Ascending aorta (tissue), 2 donors: ENCODE results near the gene OSMR. TPM values are rescaled to one million over a fixed set of nuclear protein-coding genes. Genes with fewer than 3 reads are reported as not detected.

Source experiments
- DNase-seq, 2 donors: peaks; one replicate each; pipeline ENCODE4 v3.0.0-alpha.2; 2019; ENCODE audit warnings: low spot score in 2 of 2
- H3K27ac ChIP-seq, 2 donors: fragments of 200-600 bp; sonication (generic); one replicate each; pipeline ENCODE4 v1.5.1; 2016 to 2017; ENCODE audit warnings: mild to moderate bottlenecking in 1 of 2
- H3K27me3 ChIP-seq: fragments of 200-600 bp; sonication (generic); one replicate; pipeline ENCODE4 v1.5.1; 2017
- H3K36me3 ChIP-seq, 2 donors: fragments of 200-600 bp; sonication (generic); one replicate each; pipeline ENCODE4 v1.5.1; 2016
- H3K4me1 ChIP-seq, 2 donors: fragments of 200-600 bp; sonication (generic); one replicate each; pipeline ENCODE4 v1.5.1; 2016 to 2017; ENCODE audit warnings: mild to moderate bottlenecking in 1 of 2
- H3K4me3 ChIP-seq, 2 donors: fragments of 200-600 bp; sonication (generic); one replicate each; pipeline ENCODE4 v1.5.1; 2016 to 2017; ENCODE audit warnings: mild to moderate bottlenecking in 1 of 2
- H3K9me3 ChIP-seq, 2 donors: fragments of 200-600 bp; sonication (generic); one replicate each; pipeline ENCODE4 v1.5.1; 2016
- CTCF ChIP-seq, 3 experiments: fragments of 200-600 bp in 2 of 3; fragments of 450-650 bp in 1 of 3; sonication (generic) in 2 of 3; IDR thresholded peaks; one replicate each; pipeline ENCODE4 v1.5.1; 2016 to 2019; ENCODE audit warnings: antibody characterized with exemption in 3 of 3, mild to moderate bottlenecking in 1 of 3, moderate library complexity in 1 of 3
- intact Hi-C: fragments of 100-400 bp; cut with DNase I; formaldehyde crosslinking; loops from one replicate; pipeline ENCODE4 v1.15.1; 2023
- total RNA-seq: library from RNA; depleted of rRNA; stranded (reverse); fragments of >200 nt; gene quantifications from one replicate; pipeline ENCODE4 v1.1.0, GENCODE V29; 2016

Gene OSMR
- total RNA-seq, 1 donor from 2014 or later, result 52.4 TPM

DNA sequence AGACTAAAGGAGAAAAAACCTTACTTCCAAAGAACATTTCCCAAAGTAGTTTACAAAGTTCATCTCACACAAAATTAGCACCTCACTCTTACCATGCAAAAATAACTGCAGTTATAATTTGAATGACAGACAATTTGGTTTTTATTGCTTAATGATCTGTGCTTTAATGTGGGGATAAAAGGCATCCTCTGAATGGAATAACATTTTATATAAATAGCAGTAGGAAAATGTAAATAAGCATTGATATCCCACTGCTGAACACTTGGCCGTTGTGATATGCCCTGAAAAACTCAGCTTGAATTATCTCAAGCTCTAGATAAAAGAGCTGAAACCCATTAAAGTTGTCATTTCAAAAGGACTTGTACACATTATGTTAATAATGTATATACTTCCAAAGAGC lies 93.2 kb downstream of the OSMR start:
- Histone ChIP-seq H3K27me3 (no peaks in the 10 kb centered on the region), H3K4me3 (no peak overlapping the region), H3K27ac (no peak overlapping the region), H3K4me1 (no peaks in the 10 kb centered on the region), H3K9me3 (no peaks in the 10 kb centered on the region), H3K36me3 (peaks cover 37 to 62% of the 10 kb centered on the region in 2 donors)
- no peak for TF ChIP-seq CTCF (IDR thresholded peaks at IDR 0.05)
- intact Hi-C loops, result no loop called here
- DNase-seq, result no peak

GRCh38 chr5:38940230-38940858 lies 94.5 kb downstream of the OSMR start:
- no peaks in the 10 kb centered on the region for H3K27me3 ChIP-seq
- intact Hi-C loops, result no loop called here
- no peak overlapping the region for H3K27ac ChIP-seq
- TF ChIP-seq CTCF (IDR thresholded peaks at IDR 0.05), result no peak
- H3K9me3 ChIP-seq, result no peaks in the 10 kb centered on the region
- H3K4me3 ChIP-seq, result no peak overlapping the region
- H3K36me3 ChIP-seq, result peaks cover 40 to 62% of the 10 kb centered on the region in 2 donors
- DNase-seq, result no peak
- no peaks in the 10 kb centered on the region for H3K4me1 ChIP-seq

GRCh38 chr5:38941912-38942311 lies 96.1 kb downstream of the OSMR start:
- no peak for TF ChIP-seq CTCF (IDR thresholded peaks at IDR 0.05)
- Histone ChIP-seq H3K27ac (no peak overlapping the region), H3K9me3 (no peaks in the 10 kb centered on the region), H3K36me3 (peaks cover 37 to 52% of the 10 kb centered on the region in 2 donors), H3K4me1 (no peaks in the 10 kb centered on the region), H3K27me3 (no peaks in the 10 kb centered on the region), H3K4me3 (no peak overlapping the region)
- no peak for DNase-seq
- intact Hi-C loops, result no loop called here

- no peak overlapping the region for H3K4me3 ChIP-seq
- H3K27me3 ChIP-seq, result no peaks in the 10 kb centered on the region
- intact Hi-C loops, result no loop called here
Measured at GRCh38 chr5:38944282-38944681, 98.5 kb downstream of the OSMR start.

GRCh38 chr5:38948501-38948900 lies 102.7 kb downstream of the OSMR start:
- peaks cover 41 to 79% of the 10 kb centered on the region in 2 donors for H3K36me3 ChIP-seq

More at GRCh38 chr5:38944282-38944681, 98.5 kb downstream of the OSMR start:
- H3K27ac ChIP-seq, result no peak overlapping the region
- peaks cover 42 to 65% of the 10 kb centered on the region in 2 donors for H3K36me3 ChIP-seq
- TF ChIP-seq CTCF (IDR thresholded peaks at IDR 0.05), result no peak
- no peaks in the 10 kb centered on the region for H3K4me1 ChIP-seq
- DNase-seq, result no peak
- no peaks in the 10 kb centered on the region for H3K9me3 ChIP-seq

More at GRCh38 chr5:38948501-38948900, 102.7 kb downstream of the OSMR start:
- DNase-seq, result no peak
- intact Hi-C loops, result no loop called here
- H3K27me3 ChIP-seq, result no peaks in the 10 kb centered on the region
- H3K4me3 ChIP-seq, result no peak overlapping the region
- H3K27ac ChIP-seq, result no peak overlapping the region
- no peak for TF ChIP-seq CTCF (IDR thresholded peaks at IDR 0.05)
- H3K4me1 ChIP-seq, result no peaks in the 10 kb centered on the region
- no peaks in the 10 kb centered on the region for H3K9me3 ChIP-seq
